Prostate gland (tissue), 2 donors: ENCODE results near the gene HDGFL3.

Experiments
- POLR2A ChIP-seq: fragments of 450-650 bp; IDR thresholded peaks from one replicate; pipeline ENCODE4 v1.6.1; 2016; ENCODE audit warnings: antibody characterized with exemption, mild to moderate bottlenecking
- POLR2AphosphoS5 ChIP-seq: sonication (generic); formaldehyde crosslinking; IDR thresholded peaks from one replicate; pipeline ENCODE4 v1.6.1; 2017; ENCODE audit warnings: antibody characterized with exemption
- TF ChIP-seq, protein P1 (sequence below), 4 experiments: fragments of 200-600 bp in 2 of 4; fragments of 450-650 bp in 2 of 4; sonication (generic) in 2 of 4; IDR thresholded peaks; 1 replicate in 3 of 4; 2 replicates in 1 of 4; pipeline ENCODE4 v1.5.1; 2016 to 2019; ENCODE audit warnings: antibody characterized with exemption in 4 of 4, mild to moderate bottlenecking in 2 of 4, moderate library complexity in 2 of 4

DNA sequence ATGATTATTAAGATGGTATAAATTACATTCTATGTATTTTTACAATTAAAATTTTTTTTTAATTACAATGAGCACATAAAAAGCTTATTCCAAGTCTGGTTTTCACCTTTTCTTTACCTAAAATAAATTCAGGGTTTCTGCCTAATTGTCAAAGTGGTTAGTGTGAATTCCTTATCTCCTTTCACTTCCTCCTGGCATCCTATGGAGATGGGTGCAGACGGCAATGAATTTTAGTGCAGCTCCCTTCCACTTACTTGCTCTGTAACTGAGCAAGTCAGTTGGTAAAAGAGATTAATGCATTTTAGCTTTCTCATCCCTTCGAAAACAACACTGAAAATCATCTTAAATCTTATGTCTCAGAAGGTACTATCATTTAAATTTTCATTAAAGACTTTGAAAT is 13.1 kb downstream of the HDGFL3 start:
- TF ChIP-seq, protein P1, sequence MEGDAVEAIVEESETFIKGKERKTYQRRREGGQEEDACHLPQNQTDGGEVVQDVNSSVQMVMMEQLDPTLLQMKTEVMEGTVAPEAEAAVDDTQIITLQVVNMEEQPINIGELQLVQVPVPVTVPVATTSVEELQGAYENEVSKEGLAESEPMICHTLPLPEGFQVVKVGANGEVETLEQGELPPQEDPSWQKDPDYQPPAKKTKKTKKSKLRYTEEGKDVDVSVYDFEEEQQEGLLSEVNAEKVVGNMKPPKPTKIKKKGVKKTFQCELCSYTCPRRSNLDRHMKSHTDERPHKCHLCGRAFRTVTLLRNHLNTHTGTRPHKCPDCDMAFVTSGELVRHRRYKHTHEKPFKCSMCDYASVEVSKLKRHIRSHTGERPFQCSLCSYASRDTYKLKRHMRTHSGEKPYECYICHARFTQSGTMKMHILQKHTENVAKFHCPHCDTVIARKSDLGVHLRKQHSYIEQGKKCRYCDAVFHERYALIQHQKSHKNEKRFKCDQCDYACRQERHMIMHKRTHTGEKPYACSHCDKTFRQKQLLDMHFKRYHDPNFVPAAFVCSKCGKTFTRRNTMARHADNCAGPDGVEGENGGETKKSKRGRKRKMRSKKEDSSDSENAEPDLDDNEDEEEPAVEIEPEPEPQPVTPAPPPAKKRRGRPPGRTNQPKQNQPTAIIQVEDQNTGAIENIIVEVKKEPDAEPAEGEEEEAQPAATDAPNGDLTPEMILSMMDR (IDR thresholded peaks at IDR 0.05), result no peak
- TF ChIP-seq POLR2A, result no peak
- no peak for TF ChIP-seq POLR2AphosphoS5
